GM08714 (cell line): ENCODE results near the gene LYRM4.
"Not testable (repeated sequence)": the region's sequence is repeated elsewhere in the genome, so short reads cannot be mapped to it uniquely, and the experiment has no call there.

Source experiments
- H3K4me3 ChIP-seq: fragments of 200-500 bp; sonication (Bioruptor generic); 2 replicates; pipeline ENCODE4 v1.5.1; 2014; ENCODE audit warnings: mild to moderate bottlenecking, low read length, inconsistent platforms
- ZNF274 ChIP-seq: IDR thresholded peaks from 2 replicates; pipeline ENCODE4 v1.6.1; 2012; ENCODE audit warnings: mild to moderate bottlenecking, low read depth, low read length

The LYRM4 gene

DNA sequence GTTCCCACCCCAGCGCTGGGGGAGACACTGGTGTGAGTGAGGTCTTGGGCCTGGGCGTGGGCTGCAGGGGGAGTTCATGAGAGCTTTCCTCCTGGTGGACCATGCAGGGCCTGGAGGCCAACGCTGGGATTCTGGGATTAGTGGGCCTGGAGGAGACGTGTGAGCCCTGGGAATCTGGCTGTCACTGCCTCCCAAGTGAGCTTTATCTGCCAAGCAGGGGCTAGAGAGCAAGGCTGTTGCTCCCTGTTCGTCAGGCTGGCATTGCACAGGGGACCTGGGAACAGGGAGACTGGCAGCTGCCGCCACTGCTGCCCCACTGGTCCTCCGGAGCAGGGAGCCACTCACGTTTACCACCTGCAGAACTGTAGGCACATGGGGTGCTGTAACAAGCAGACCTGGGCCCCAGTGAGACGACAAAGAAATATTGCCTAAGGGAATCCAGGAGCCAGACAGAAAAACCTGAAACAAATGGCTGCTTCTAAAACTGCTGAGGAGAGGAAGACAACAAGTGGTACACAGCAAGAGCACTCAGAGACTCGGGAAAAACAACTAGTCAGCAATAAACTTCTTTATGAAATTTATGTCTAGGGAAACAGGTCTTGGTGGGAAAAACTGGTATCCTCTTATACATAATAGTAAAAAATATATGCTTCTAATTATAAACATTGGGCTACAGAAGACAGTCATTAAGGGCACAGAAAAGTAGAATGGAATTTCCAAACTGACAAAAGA, 130.4 kb downstream of the LYRM4 start:
- H3K4me3 ChIP-seq, result no peak overlapping the region
- no peak for TF ChIP-seq ZNF274

- no peak for TF ChIP-seq ZNF274
- H3K4me3 ChIP-seq, result no peak overlapping the region
Observed at GRCh38 chr6:5128351-5128750, 132.4 kb downstream of the LYRM4 start.

GRCh38 chr6:5127106-5127687, 133.6 kb downstream of the LYRM4 start:
- no peak overlapping the region for H3K4me3 ChIP-seq
- no peak for TF ChIP-seq ZNF274

GRCh38 chr6:5126214-5126613, 134.5 kb downstream of the LYRM4 start:
- no peak overlapping the region for H3K4me3 ChIP-seq
- TF ChIP-seq ZNF274, result no peak

- no peak for TF ChIP-seq ZNF274
Observed at GRCh38 chr6:5125152-5126006, 135.4 kb downstream of the LYRM4 start.

DNA sequence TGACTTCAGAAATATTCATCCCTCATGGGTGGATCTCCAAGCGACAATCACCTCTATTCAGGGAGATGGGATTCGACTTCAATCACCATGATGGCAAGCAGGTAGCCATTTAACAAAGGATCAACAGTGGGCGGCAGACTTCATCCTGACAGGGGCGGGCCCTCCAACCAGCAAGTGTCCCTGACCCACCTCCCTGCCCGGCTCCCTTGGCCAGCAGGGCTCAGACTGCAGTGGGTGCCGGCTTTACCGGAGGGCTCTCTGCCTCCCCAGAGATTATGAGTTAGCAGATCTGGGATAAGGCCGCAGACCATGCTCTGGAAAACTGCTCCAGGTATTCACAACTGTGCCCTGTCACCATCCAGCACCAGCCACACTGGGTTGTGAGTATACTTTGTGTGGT, 136.2 kb downstream of the LYRM4 start:
- no peak for TF ChIP-seq ZNF274

More at GRCh38 chr6:5125152-5126006, 135.4 kb downstream of the LYRM4 start:
- no peak overlapping the region for H3K4me3 ChIP-seq

DNA sequence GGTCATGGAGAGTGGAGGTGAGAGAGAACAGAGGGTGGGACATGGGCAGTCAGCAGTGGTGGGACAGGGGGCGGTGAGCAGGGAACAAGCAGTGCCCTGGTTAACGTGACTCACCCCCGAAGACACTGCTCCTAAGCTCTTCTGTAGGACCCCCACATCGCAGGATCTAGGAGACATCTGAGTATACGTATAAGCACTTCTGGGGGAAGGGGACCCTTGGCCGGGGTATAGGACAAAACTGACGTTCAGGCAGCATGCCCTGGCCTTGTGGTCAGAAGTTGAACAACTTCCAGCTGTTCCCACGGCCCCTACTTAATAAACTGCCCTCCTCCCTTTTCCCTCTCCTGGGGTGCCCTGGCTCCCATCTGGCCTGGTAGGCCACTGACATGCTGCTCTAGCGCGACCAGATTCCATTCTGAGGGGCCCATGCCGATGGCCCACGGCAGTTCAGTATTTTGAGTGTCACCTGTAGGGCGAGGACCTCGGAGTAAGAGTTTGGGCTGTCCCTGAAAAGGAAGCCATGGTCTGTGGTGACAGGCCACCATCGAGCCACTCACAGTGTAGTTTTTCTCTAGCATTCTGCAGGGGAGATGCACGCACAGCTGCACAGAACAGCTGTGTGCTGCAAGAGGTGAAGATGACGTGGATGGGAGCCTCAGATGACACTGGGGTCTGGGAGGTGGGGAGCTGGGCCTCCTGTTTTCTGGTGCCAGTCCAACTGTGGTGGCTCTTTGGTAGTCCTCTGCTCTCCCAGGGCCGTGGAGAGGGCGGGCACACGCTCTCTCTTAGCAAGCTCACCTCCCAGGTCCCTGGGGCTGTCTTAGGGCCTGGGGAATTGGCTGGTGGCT, 137.2 kb downstream of the LYRM4 start:
- TF ChIP-seq ZNF274, result no peak
- H3K4me3 ChIP-seq, result no peak overlapping the region

More for the DNA sequence above, 136.2 kb downstream of the LYRM4 start:
- no peak overlapping the region for H3K4me3 ChIP-seq

- no peak for TF ChIP-seq ZNF274
- no peak overlapping the region for H3K4me3 ChIP-seq
Observed at GRCh38 chr6:5122504-5123112, 138.1 kb downstream of the LYRM4 start.

DNA sequence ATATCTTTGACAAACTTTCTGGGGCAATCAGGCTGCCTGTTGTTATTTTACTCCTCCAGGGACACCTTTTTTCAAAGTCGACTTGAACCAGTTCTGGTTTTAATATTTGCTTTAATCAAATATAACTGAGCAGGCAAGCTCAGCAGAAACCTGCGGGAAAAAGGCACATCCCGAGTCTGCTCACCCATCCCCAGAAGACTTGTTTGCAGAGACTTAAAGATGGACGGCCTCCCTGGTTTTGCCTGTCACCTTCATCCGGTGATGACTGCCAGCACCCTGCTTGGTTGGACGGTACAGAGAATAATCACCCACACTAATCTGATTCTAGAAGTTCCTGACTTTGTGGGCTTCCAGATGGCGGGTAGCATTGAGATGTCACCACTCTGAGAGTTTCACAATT, 138.8 kb downstream of the LYRM4 start:
- TF ChIP-seq ZNF274, result no peak

DNA sequence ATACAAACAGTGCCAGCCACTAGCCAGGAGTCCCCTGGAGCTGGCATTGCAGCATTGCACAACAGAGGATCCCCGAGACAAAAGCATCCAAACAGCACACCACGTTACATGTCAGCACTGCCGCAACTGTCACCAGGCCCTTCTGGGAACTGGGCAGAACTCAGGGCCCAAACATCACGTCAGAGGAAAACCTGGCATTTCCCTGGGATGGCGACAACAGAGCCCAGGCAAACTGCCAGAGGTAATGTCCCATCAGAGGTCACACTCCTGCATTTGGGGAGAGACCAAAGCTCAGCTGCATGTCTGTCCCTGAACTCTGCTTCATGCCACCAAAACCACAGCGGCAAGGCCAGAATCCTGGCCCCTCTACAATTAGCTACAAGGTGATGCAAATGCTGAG, 139.3 kb downstream of the LYRM4 start:
- TF ChIP-seq ZNF274, result no peak

More for the DNA sequence above, 138.8 kb downstream of the LYRM4 start:
- H3K4me3 ChIP-seq, result no peak overlapping the region

DNA sequence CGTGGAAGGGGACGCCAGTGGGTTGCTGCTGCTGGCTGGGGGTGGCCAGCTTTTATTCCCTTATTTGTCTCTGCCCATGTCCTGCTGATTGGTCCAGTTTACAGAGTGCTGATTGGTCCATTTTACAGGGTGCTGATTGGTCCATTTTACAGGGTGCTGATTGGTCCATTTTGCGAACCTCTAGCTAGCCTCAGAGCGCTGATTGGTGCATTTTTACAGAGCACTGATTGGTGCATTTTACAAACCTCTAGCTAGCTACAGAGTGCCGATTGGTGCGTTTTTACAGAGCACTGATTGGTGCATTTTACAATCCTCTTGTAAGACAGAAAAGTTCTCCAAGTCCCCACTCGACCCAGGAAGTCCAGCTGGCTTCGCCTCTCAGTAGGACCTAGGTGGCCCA, 140.2 kb downstream of the LYRM4 start:
- H3K4me3 ChIP-seq, result not testable (repeated sequence)

More for the DNA sequence above, 139.3 kb downstream of the LYRM4 start:
- no peak overlapping the region for H3K4me3 ChIP-seq

DNA sequence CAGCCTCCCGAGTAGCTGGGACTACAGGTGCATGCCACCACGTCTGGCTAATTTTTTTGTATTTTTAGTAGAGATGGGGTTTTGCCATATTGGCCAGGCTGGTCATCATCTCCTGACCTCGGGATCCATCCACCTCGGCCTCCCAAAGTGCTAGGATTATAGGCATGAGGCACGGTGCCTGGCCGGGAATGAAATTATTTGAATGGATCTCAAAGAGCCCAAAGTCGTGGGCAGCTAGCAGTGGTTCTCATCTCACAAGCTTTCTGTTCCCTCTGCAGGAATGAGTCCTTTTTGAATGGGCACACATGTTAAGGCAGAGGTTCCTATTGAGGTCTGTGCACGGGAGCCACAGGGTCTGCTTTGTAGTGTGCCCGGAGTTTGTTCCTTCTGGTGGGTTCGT, 140.7 kb downstream of the LYRM4 start:
- TF ChIP-seq ZNF274, result no peak

GRCh38 chr6:5119090-5119951, 141.4 kb downstream of the LYRM4 start:
- no peak overlapping the region for H3K4me3 ChIP-seq
- no peak for TF ChIP-seq ZNF274

More for the DNA sequence above, 140.7 kb downstream of the LYRM4 start:
- no peak overlapping the region for H3K4me3 ChIP-seq
